Dermis blood vessel endothelial cell (primary cell): Measurements from ENCODE around the gene LEKR1. TPM values are rescaled to one million over a fixed set of nuclear protein-coding genes. Genes with fewer than 3 reads are reported as not detected.
"Not testable (repeated sequence)": the region's sequence is repeated elsewhere in the genome, so short reads cannot be mapped to it uniquely, and the experiment has no call there.

Experiments
- DNase-seq: peaks from one replicate; pipeline ENCODE4 v3.0.0; 2010
- total RNA-seq: library from RNA; depleted of rRNA; stranded (reverse); fragments of >200 nt; gene quantifications from 2 replicates; pipeline ENCODE4 v1.2.3, GENCODE V29; 2014

LEKR1 gene
- total RNA-seq, 1 donor from 2014 or later = 0.17 TPM

- no peak for DNase-seq
Observed at GRCh38 chr3:156910022-156910421, 83.9 kb downstream of the LEKR1 start.

- not testable (repeated sequence) for DNase-seq
Observed at GRCh38 chr3:156910831-156911230, 84.7 kb downstream of the LEKR1 start.

- not testable (repeated sequence) for DNase-seq
Observed at GRCh38 chr3:156914300-156914699, 88.1 kb downstream of the LEKR1 start.

- no peak for DNase-seq
Observed at GRCh38 chr3:156915372-156915771, 89.2 kb downstream of the LEKR1 start.

GRCh38 chr3:156918746-156919145 is 92.6 kb downstream of the LEKR1 start:
- DNase-seq = no peak

- DNase-seq = no peak
Observed at GRCh38 chr3:156919818-156920217, 93.7 kb downstream of the LEKR1 start.

- no peak for DNase-seq
Observed at GRCh38 chr3:156920399-156920798, 94.2 kb downstream of the LEKR1 start.

GRCh38 chr3:156923349-156923748 is 97.2 kb downstream of the LEKR1 start:
- DNase-seq = no peak

GRCh38 chr3:156938724-156939123 is 112.6 kb downstream of the LEKR1 start:
- no peak for DNase-seq

- no peak for DNase-seq
Observed at GRCh38 chr3:156939315-156939714, 113.2 kb downstream of the LEKR1 start.

GRCh38 chr3:156941311-156941710 is 115.2 kb downstream of the LEKR1 start:
- no peak for DNase-seq

GRCh38 chr3:156948402-156949210 is 122.5 kb downstream of the LEKR1 start:
- DNase-seq = no peak

- no peak for DNase-seq
Observed at GRCh38 chr3:156952011-156952410, 125.9 kb downstream of the LEKR1 start.

- DNase-seq = no peak
Observed at GRCh38 chr3:156957715-156958114, 131.6 kb downstream of the LEKR1 start.

GRCh38 chr3:156963096-156963495 is 136.9 kb downstream of the LEKR1 start:
- DNase-seq = no peak

- DNase-seq = no peak
Observed at GRCh38 chr3:156964577-156964976, 138.4 kb downstream of the LEKR1 start.

GRCh38 chr3:156966349-156966748 is 140.2 kb downstream of the LEKR1 start:
- not testable (repeated sequence) for DNase-seq

GRCh38 chr3:156973954-156974353 is 147.8 kb downstream of the LEKR1 start:
- no peak for DNase-seq

GRCh38 chr3:156974931-156975330 is 148.8 kb downstream of the LEKR1 start:
- no peak for DNase-seq

GRCh38 chr3:156975721-156976120 is 149.6 kb downstream of the LEKR1 start:
- no peak for DNase-seq

GRCh38 chr3:156976933-156977332 is 150.8 kb downstream of the LEKR1 start:
- no peak for DNase-seq

GRCh38 chr3:156978481-156978961 is 152.4 kb downstream of the LEKR1 start:
- no peak for DNase-seq

GRCh38 chr3:156981005-156981404 is 154.9 kb downstream of the LEKR1 start:
- DNase-seq = no peak

GRCh38 chr3:156983559-156983958 is 157.4 kb downstream of the LEKR1 start:
- DNase-seq = no peak

GRCh38 chr3:156985711-156986110 is 159.6 kb downstream of the LEKR1 start:
- no peak for DNase-seq
